ENCODE measurements around the gene ELOVL4.
A peak's percentile ranks its signal among the peaks of the same experiment; 100 is the strongest.

The ELOVL4 gene

GRCh38 chr6:79947191-79948186, at the start of gene ELOVL4:
Gene ELOVL4, minus strand, starts transcription at chr6:79947553. Its CDS starts 274 bp downstream, at chr6:79947279.
- peaks cover 14% of the 10 kb centered on the region for H3K4me1 ChIP-seq (ENCODE audit: insufficient read depth, low read length)

GRCh38 chr6:79993911-79994309, 46.6 kb upstream of the ELOVL4 start:
- Histone ChIP-seq H3K36me3 (ENCODE audit: insufficient read depth, low read length) (no peaks in the 10 kb centered on the region), H3K4me1 (ENCODE audit: insufficient read depth, low read length) (no peaks in the 10 kb centered on the region), H3K9me3 (ENCODE audit: low read length) (no peaks in the 10 kb centered on the region), H3K27me3 (ENCODE audit: insufficient read depth, low read length) (no peaks in the 10 kb centered on the region), H3K4me3 (ENCODE audit: low read length) (no peak overlapping the region), H2AFZ (ENCODE audit: low read depth, low read length) (no peak overlapping the region)

More at GRCh38 chr6:79947191-79948186, at the start of gene ELOVL4:
- Histone ChIP-seq H3K27me3 (ENCODE audit: insufficient read depth, low read length) (peaks cover 2% of the 10 kb centered on the region), H3K36me3 (ENCODE audit: insufficient read depth, low read length) (no peaks in the 10 kb centered on the region), H2AFZ (ENCODE audit: low read depth, low read length) (peak within 1 kb of the TSS; percentile 64), H3K4me3 (ENCODE audit: low read length) (peak within 1 kb of the TSS; percentile 83), H3K9me3 (ENCODE audit: low read length) (no peaks in the 10 kb centered on the region)

- no peaks in the 10 kb centered on the region for H3K4me1 ChIP-seq (ENCODE audit: insufficient read depth, low read length)
- no peak overlapping the region for H3K4me3 ChIP-seq (ENCODE audit: low read length)
- H2AFZ ChIP-seq (ENCODE audit: low read depth, low read length): no peak overlapping the region
- no peaks in the 10 kb centered on the region for H3K9me3 ChIP-seq (ENCODE audit: low read length)
- H3K27me3 ChIP-seq (ENCODE audit: insufficient read depth, low read length): no peaks in the 10 kb centered on the region
- H3K36me3 ChIP-seq (ENCODE audit: insufficient read depth, low read length): no peaks in the 10 kb centered on the region
Observed at GRCh38 chr6:79993012-79993910, 45.9 kb upstream of the ELOVL4 start.

GRCh38 chr6:79989641-79990040, 42.3 kb upstream of the ELOVL4 start:
- no peak overlapping the region for H3K4me3 ChIP-seq (ENCODE audit: low read length)
- no peaks in the 10 kb centered on the region for H3K9me3 ChIP-seq (ENCODE audit: low read length)
- no peaks in the 10 kb centered on the region for H3K4me1 ChIP-seq (ENCODE audit: insufficient read depth, low read length)
- no peaks in the 10 kb centered on the region for H3K36me3 ChIP-seq (ENCODE audit: insufficient read depth, low read length)
- H2AFZ ChIP-seq (ENCODE audit: low read depth, low read length): no peak overlapping the region
- H3K27me3 ChIP-seq (ENCODE audit: insufficient read depth, low read length): no peaks in the 10 kb centered on the region

GRCh38 chr6:79985128-79985527, 37.8 kb upstream of the ELOVL4 start:
- H3K9me3 ChIP-seq (ENCODE audit: low read length): no peaks in the 10 kb centered on the region

DNA sequence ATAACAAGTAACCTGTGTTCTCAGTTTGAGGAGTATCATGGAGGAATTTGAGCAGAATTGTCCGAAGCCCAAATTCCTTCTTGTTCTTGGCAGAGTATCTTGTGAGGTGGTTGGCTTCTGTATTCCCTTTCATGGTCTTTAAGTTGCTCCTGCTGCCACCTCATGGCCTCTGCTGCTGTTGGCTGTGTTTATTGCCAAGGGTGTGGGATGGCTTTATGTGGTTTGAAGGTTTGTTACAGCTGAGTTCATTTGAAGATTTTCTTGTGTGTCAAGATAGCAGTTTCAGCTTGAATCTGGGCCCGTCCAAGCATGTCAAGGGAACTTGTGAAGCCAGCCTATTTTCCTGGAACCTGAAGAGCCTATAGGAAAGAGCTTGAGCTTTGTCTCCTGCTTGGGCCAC, 36.9 kb upstream of the ELOVL4 start:
- Histone ChIP-seq H3K27me3 (ENCODE audit: insufficient read depth, low read length) (no peaks in the 10 kb centered on the region), H3K36me3 (ENCODE audit: insufficient read depth, low read length) (no peaks in the 10 kb centered on the region), H3K4me3 (ENCODE audit: low read length) (no peak overlapping the region), H3K9me3 (ENCODE audit: low read length) (no peaks in the 10 kb centered on the region), H2AFZ (ENCODE audit: low read depth, low read length) (no peak overlapping the region), H3K4me1 (ENCODE audit: insufficient read depth, low read length) (no peaks in the 10 kb centered on the region)

More at GRCh38 chr6:79985128-79985527, 37.8 kb upstream of the ELOVL4 start:
- H2AFZ ChIP-seq (ENCODE audit: low read depth, low read length): no peak overlapping the region
- H3K36me3 ChIP-seq (ENCODE audit: insufficient read depth, low read length): no peaks in the 10 kb centered on the region
- no peaks in the 10 kb centered on the region for H3K4me1 ChIP-seq (ENCODE audit: insufficient read depth, low read length)
- no peaks in the 10 kb centered on the region for H3K27me3 ChIP-seq (ENCODE audit: insufficient read depth, low read length)
- no peak overlapping the region for H3K4me3 ChIP-seq (ENCODE audit: low read length)

- no peaks in the 10 kb centered on the region for H3K4me1 ChIP-seq (ENCODE audit: insufficient read depth, low read length)
- H3K9me3 ChIP-seq (ENCODE audit: low read length): no peaks in the 10 kb centered on the region
- H3K4me3 ChIP-seq (ENCODE audit: low read length): no peak overlapping the region
- H2AFZ ChIP-seq (ENCODE audit: low read depth, low read length): no peak overlapping the region
- H3K36me3 ChIP-seq (ENCODE audit: insufficient read depth, low read length): no peaks in the 10 kb centered on the region
- no peaks in the 10 kb centered on the region for H3K27me3 ChIP-seq (ENCODE audit: insufficient read depth, low read length)
Observed at GRCh38 chr6:79981652-79982051, 34.3 kb upstream of the ELOVL4 start.

DNA sequence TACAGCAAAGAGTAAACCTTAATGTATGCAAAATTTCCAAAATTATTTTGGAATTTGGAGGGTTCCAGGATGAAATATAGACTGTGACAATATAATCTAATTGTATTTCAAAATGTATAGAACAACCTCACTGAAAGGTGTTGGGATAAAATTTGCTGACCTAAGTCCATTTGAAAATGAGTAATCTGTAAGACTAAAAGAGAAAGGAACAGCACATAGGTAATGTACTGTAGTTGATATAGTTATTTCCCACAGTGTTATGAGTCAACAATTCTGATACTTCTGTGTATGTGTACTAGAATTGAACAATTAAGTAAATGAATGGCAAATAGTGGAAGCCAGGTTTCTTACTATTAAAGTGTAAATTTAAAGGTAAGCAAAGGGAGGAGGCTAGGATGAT, 23.8 kb upstream of the ELOVL4 start:
- no peaks in the 10 kb centered on the region for H3K9me3 ChIP-seq (ENCODE audit: low read length)
- H3K36me3 ChIP-seq (ENCODE audit: insufficient read depth, low read length): no peaks in the 10 kb centered on the region
- no peaks in the 10 kb centered on the region for H3K27me3 ChIP-seq (ENCODE audit: insufficient read depth, low read length)
- no peak overlapping the region for H2AFZ ChIP-seq (ENCODE audit: low read depth, low read length)
- no peak overlapping the region for H3K4me3 ChIP-seq (ENCODE audit: low read length)
- no peaks in the 10 kb centered on the region for H3K4me1 ChIP-seq (ENCODE audit: insufficient read depth, low read length)

DNA sequence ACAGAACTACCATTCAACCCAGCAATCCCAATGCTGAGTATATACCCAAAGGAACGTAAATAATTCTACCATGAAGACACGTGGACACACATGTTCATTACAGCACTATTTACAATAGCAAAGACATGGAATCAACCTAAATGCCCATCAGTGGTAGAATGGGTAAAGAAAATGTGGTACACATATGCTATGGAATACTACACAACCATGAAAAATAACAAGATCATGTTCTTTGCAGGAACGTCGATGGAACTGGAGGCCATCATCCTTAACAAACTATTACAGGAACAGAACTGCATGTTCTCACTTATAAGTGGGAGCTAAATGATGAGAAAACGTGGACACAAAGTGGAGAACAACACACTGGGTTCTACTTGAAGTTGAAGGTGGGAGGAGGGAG, 22.4 kb upstream of the ELOVL4 start:
- H3K36me3 ChIP-seq (ENCODE audit: insufficient read depth, low read length): no peaks in the 10 kb centered on the region
- no peak overlapping the region for H3K4me3 ChIP-seq (ENCODE audit: low read length)
- H2AFZ ChIP-seq (ENCODE audit: low read depth, low read length): no peak overlapping the region
- H3K9me3 ChIP-seq (ENCODE audit: low read length): no peaks in the 10 kb centered on the region
- no peaks in the 10 kb centered on the region for H3K27me3 ChIP-seq (ENCODE audit: insufficient read depth, low read length)
- H3K4me1 ChIP-seq (ENCODE audit: insufficient read depth, low read length): no peaks in the 10 kb centered on the region

DNA sequence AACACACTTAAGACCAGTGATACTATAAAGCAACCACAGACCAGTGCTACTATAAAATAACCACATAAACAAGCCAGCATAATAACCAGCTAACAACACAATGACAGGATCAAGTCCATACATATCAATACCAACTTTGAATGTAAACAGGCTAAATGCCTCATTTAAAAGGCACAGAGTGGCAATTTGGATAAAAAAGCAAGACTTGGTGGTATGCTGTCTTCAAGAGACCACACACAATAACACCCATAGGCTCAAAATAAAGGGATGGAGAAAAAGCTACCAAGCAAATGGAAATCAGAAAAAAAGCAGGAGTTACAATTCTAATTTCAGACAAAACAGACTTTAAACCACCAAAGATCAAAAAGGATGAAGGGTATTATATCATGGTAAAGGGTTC, 19.8 kb upstream of the ELOVL4 start:
- no peak overlapping the region for H2AFZ ChIP-seq (ENCODE audit: low read depth, low read length)

GRCh38 chr6:79964607-79965081, 17.3 kb upstream of the ELOVL4 start:
- no peaks in the 10 kb centered on the region for H3K27me3 ChIP-seq (ENCODE audit: insufficient read depth, low read length)
- no peaks in the 10 kb centered on the region for H3K4me1 ChIP-seq (ENCODE audit: insufficient read depth, low read length)
- H3K4me3 ChIP-seq (ENCODE audit: low read length): no peak overlapping the region
- no peak overlapping the region for H2AFZ ChIP-seq (ENCODE audit: low read depth, low read length)
- no peaks in the 10 kb centered on the region for H3K36me3 ChIP-seq (ENCODE audit: insufficient read depth, low read length)
- H3K9me3 ChIP-seq (ENCODE audit: low read length): no peaks in the 10 kb centered on the region

More for the DNA sequence above, 19.8 kb upstream of the ELOVL4 start:
- Histone ChIP-seq H3K4me1 (ENCODE audit: insufficient read depth, low read length) (no peaks in the 10 kb centered on the region), H3K36me3 (ENCODE audit: insufficient read depth, low read length) (no peaks in the 10 kb centered on the region), H3K9me3 (ENCODE audit: low read length) (no peaks in the 10 kb centered on the region), H3K27me3 (ENCODE audit: insufficient read depth, low read length) (no peaks in the 10 kb centered on the region), H3K4me3 (ENCODE audit: low read length) (no peak overlapping the region)

GRCh38 chr6:79954849-79955248, 7.5 kb upstream of the ELOVL4 start:
- H3K4me3 ChIP-seq (ENCODE audit: low read length): no peak overlapping the region
- H3K27me3 ChIP-seq (ENCODE audit: insufficient read depth, low read length): peaks cover 3% of the 10 kb centered on the region
- no peak overlapping the region for H2AFZ ChIP-seq (ENCODE audit: low read depth, low read length)
- H3K9me3 ChIP-seq (ENCODE audit: low read length): no peaks in the 10 kb centered on the region
- H3K4me1 ChIP-seq (ENCODE audit: insufficient read depth, low read length): no peaks in the 10 kb centered on the region
- no peaks in the 10 kb centered on the region for H3K36me3 ChIP-seq (ENCODE audit: insufficient read depth, low read length)

DNA sequence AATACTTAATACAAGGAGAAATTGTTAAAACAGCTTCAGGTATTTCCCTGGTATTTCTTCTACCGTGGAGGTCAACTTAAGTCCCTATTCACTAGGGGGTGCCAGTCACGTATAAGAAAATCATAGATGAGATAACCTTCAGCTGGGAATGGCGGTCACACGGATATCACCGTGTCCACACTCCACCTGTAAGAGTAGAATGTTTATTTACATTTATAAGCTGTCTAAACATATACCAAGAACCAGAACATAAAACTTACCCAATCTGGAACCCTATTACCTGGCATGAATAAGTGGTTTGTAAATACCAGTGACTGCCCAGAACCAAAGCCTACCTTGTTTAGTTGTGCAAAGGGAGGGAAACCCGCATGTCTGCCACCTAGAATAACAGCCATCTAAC, 1.9 kb upstream of the ELOVL4 start:
- Histone ChIP-seq H2AFZ (ENCODE audit: low read depth, low read length) (no peak overlapping the region), H3K4me1 (ENCODE audit: insufficient read depth, low read length) (peaks cover 14% of the 10 kb centered on the region), H3K4me3 (ENCODE audit: low read length) (no peak overlapping the region), H3K36me3 (ENCODE audit: insufficient read depth, low read length) (no peaks in the 10 kb centered on the region), H3K9me3 (ENCODE audit: low read length) (no peaks in the 10 kb centered on the region), H3K27me3 (ENCODE audit: insufficient read depth, low read length) (peaks cover 5% of the 10 kb centered on the region)

All from neuron (in vitro differentiated cells).